Type B pancreatic cell (in vitro differentiated cells): ENCODE results near the gene SLC43A2. TPM values are rescaled to one million over a fixed set of nuclear protein-coding genes. Genes with fewer than 3 reads are reported as not detected.

Source experiments
- DNase-seq: peaks from one replicate; pipeline ENCODE4 v3.0.0; 2021; ENCODE audit warnings: mixed read lengths; ENCODE audit not compliant: unreplicated experiment; ENCODE audit errors: extremely low spot score
- H3K27ac Mint-ChIP-seq: 2 replicates; pipeline ENCODE4 v1.8.0; 2021; ENCODE audit warnings: mild to moderate bottlenecking, mixed read lengths
- H3K27me3 Mint-ChIP-seq: 2 replicates; pipeline ENCODE4 v1.8.0; 2021; ENCODE audit warnings: mixed read lengths
- H3K36me3 Mint-ChIP-seq: 2 replicates; pipeline ENCODE4 v1.8.0; 2021; ENCODE audit warnings: mixed read lengths
- H3K4me1 Mint-ChIP-seq: one replicate; pipeline ENCODE4 v1.8.0; 2021; ENCODE audit warnings: mixed read lengths; ENCODE audit not compliant: unreplicated experiment
- H3K4me3 Mint-ChIP-seq: 2 replicates; pipeline ENCODE4 v1.8.0; 2021; ENCODE audit warnings: mild to moderate bottlenecking, mixed read lengths
- H3K9me3 Mint-ChIP-seq: 2 replicates; pipeline ENCODE4 v1.8.0; 2021; ENCODE audit warnings: mixed read lengths
- total RNA-seq: library from RNA; stranded (reverse); gene quantifications from 2 replicates; pipeline ENCODE4 v1.2.1, GENCODE V29; 2021; ENCODE audit warnings: low replicate concordance
- TF ChIP-seq, protein P1 (sequence below): fragments of 200-600 bp; sonication (generic); conservative IDR thresholded peaks from 2 replicates; pipeline ENCODE4 v1.5.0; 2021; ENCODE audit warnings: antibody characterized with exemption, mild to moderate bottlenecking

SLC43A2 gene
- total RNA-seq, 1 donor from 2014 or later = 23.5 TPM

DNA sequence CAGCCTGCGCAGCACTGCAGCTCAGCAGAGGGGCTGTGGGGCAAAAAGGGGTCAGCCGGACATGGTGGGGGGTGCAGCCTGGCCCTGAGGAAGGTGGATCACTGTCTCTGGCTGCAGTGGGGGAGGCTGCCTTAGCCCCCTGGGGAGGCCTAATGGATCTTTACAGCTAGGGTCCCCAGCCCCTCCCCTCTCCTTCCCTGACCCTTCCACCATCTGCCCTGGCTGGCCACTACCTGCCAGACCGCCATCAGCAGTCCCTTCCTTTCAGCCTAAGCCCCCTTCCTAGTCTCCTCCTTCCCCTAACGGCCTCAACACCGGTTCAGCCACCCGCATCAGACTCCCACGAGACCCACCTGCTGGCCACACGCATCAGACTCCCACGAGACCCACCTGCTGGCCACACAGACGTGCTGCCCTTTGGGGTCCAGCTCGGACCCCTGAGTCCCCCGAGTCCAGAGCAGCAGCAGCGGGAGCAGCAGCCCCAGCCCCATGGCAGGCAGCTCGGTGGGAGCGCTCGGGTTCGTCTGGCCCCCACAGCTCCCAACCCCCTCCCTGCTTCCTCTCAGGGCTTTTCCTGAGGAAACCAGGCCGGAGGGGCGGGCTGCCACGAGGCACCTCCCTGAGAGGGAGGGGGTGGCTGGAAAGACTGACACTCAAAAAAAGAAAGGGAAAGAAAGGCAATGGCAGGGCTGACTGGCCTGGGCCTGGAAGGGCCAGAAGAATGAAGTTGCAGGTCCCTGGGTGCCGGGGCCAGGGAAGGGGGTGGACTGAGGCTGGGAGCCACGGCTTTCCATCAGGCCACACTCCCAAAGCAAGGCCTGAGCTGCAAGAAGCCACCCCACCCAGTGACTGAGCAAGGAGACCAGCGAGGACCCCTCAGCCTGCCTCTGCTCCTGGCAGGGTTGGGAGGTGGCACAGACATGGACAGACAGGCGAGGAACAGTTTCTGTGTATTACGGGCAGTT, 16.9 kb upstream of the SLC43A2 start, which contains the start of gene SCARF1:
SCARF1 (minus strand) TSS at position 526 of the 965 bp plus-strand sequence; CDS start at position 491, 35 bp downstream.
- H3K27ac Mint-ChIP-seq = no peak within 1 kb of the TSS
- TF ChIP-seq, protein P1, sequence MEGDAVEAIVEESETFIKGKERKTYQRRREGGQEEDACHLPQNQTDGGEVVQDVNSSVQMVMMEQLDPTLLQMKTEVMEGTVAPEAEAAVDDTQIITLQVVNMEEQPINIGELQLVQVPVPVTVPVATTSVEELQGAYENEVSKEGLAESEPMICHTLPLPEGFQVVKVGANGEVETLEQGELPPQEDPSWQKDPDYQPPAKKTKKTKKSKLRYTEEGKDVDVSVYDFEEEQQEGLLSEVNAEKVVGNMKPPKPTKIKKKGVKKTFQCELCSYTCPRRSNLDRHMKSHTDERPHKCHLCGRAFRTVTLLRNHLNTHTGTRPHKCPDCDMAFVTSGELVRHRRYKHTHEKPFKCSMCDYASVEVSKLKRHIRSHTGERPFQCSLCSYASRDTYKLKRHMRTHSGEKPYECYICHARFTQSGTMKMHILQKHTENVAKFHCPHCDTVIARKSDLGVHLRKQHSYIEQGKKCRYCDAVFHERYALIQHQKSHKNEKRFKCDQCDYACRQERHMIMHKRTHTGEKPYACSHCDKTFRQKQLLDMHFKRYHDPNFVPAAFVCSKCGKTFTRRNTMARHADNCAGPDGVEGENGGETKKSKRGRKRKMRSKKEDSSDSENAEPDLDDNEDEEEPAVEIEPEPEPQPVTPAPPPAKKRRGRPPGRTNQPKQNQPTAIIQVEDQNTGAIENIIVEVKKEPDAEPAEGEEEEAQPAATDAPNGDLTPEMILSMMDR = no peak
- DNase-seq = no peak
- H3K4me3 Mint-ChIP-seq = peak within 1 kb of the TSS; percentile 45
- peaks cover 18% of the 10 kb centered on the region for H3K4me1 Mint-ChIP-seq
- H3K27me3 Mint-ChIP-seq = peaks cover 15% of the 10 kb centered on the region
- no peaks in the 10 kb centered on the region for H3K36me3 Mint-ChIP-seq
- H3K9me3 Mint-ChIP-seq = no peaks in the 10 kb centered on the region

DNA sequence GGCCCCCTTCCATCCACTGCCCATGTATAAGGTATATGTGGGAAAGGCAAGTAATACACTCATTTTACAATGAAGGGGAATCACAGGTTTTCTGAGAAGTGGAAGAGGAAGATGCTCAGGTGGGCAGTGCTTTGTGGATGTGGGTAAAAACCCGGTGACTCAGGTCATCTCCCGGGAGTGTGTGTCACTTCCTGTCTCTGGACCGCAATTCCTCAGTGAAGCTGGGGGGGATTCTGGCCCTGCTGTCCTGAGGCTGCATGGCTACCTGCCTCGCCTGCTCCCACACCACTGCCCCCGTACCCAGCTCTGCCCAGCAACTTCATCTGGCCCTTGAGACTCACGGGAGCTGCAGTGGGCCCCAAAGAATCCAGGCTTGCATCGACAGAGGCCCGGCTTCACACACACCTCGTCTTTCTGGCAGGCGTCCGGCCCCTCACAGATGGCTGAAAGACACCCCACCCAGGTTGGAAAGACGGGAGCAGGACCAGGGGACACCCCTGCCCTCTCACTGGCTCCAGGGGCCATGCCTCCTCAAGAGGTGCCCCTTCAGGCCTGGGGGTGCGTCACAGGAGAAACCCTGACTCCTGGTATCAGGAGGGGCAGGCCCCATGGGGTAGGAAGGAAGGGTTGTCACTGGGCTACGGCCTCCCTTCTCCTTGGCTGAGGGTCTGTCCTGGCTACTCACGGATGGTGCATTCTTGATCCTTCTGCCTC, 16.0 kb upstream of the SLC43A2 start:
- H3K9me3 Mint-ChIP-seq = no peaks in the 10 kb centered on the region
- DNase-seq = no peak
- H3K4me3 Mint-ChIP-seq = peak overlapping the region; percentile 88
- peaks cover 18% of the 10 kb centered on the region for H3K4me1 Mint-ChIP-seq
- H3K27ac Mint-ChIP-seq = peak overlapping the region; percentile 80
- H3K36me3 Mint-ChIP-seq = no peaks in the 10 kb centered on the region
- peaks cover 15% of the 10 kb centered on the region for H3K27me3 Mint-ChIP-seq
- TF ChIP-seq, protein P1 = no peak

DNA sequence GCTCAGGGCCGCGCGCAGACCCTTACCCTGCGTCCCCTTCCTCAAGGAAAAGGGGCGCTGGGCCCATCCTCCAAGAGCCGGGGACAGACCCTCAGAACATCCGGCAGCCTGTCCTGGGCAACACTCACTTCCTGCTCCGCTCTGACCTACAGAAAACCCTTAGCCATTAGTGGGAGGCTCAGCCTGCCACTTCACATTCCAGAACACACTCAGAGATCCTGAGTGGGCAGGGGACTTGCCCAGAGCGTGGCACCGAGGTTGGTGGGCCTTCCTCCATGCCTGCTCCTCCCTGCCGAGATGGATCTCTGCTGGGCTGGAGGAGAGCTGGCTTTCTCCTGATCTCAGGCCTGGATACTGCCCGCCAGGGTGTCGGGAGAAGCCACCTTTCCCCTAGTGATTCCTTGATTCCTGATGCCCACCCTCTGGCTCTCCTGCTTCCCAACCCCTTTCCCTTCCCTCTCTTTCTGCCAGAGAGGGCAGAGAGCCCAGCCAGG, 15.4 kb upstream of the SLC43A2 start:
- TF ChIP-seq, protein P1 = no peak
- no peak for DNase-seq
- H3K9me3 Mint-ChIP-seq = no peaks in the 10 kb centered on the region
- peak overlapping the region; percentile 88 for H3K4me3 Mint-ChIP-seq
- peaks cover 18% of the 10 kb centered on the region for H3K4me1 Mint-ChIP-seq
- H3K36me3 Mint-ChIP-seq = no peaks in the 10 kb centered on the region
- peak overlapping the region; percentile 80 for H3K27ac Mint-ChIP-seq
- H3K27me3 Mint-ChIP-seq = peaks cover 15% of the 10 kb centered on the region

DNA sequence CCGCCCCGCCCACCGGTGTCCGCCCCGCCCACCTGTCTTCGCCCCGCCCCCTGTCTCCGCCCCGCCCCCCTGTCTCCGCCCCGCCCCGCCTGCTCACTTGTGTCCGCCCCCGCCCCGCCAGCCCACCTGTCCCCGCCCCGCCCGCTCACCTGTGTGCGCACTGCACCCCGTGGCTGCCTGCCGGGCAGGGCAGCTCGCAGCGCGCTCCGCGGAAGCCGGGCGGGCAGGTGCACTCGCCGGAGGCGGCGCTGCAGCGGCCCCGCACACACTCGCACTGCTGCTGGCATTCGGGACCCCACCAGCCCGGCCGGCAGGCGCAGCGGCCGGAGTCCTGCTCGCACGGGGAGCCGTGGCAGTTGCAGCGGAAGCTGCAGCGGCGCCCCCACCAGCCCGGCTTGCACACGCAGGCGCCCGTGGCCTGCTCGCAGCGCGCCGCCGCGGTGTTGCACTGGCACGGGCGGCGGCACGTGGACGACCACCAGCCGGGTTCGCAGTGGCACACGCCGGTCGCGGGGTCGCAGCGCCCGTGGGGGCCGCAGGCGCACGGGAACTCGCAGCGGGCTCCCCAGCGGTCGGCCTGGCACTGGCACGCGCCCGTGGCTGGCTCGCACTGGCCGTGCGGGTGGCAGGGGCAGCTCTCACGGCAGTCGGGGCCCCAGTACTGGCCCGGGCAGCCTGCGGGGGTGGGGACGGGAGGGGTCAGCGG, 14.8 kb upstream of the SLC43A2 start:
- Mint-ChIP-seq H3K9me3 (no peaks in the 10 kb centered on the region), H3K4me3 (no peak overlapping the region), H3K27me3 (peaks cover 15% of the 10 kb centered on the region), H3K27ac (no peak overlapping the region), H3K36me3 (no peaks in the 10 kb centered on the region), H3K4me1 (peaks cover 18% of the 10 kb centered on the region)
- DNase-seq = no peak
- TF ChIP-seq, protein P1 = peak; percentile 57

DNA sequence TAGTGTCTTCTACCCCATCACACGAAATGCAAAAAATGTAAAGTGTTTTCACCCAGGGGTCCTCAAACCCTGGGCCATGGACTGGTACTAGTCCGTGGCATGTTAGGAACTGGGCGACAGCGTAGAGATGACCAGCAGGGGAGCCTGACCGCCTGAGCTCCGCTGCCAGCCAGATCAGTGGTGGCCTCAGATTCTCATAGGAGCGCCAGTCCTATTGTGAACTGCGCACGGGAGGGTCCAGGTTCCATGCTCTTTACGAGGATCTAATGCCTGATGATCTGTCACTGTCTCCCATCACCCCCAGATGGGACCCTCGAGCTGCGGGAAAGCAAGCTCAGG, 12.4 kb upstream of the SLC43A2 start:
- H3K36me3 Mint-ChIP-seq = no peaks in the 10 kb centered on the region
- no peak overlapping the region for H3K27ac Mint-ChIP-seq
- H3K27me3 Mint-ChIP-seq = peaks cover 15% of the 10 kb centered on the region
- no peak for DNase-seq
- TF ChIP-seq, protein P1 = peak; percentile 33
- H3K9me3 Mint-ChIP-seq = no peaks in the 10 kb centered on the region
- peaks cover 17% of the 10 kb centered on the region for H3K4me1 Mint-ChIP-seq
- H3K4me3 Mint-ChIP-seq = peak overlapping the region; percentile 8
